Measurements from ENCODE around the gene NPIPB8. TPM values are rescaled to one million over a fixed set of nuclear protein-coding genes. Genes with fewer than 3 reads are reported as not detected.

Gene NPIPB8
- total and polyA plus RNA-seq, 9 of the 15 experiments (the other 6 are each of a cell fraction or from before 2014, with no cell fraction given): 0.16 TPM; not detected in 8

- TF ChIP-seq NFE2L1 (tag; IDR thresholded peaks at IDR 0.05; ENCODE audit: borderline replicate concordance, low read depth): peak; percentile 66
- TF ChIP-seq C11orf30 (IDR thresholded peaks at IDR 0.05; ENCODE audit: low read depth): peak; percentile 97
- TF ChIP-seq TCF15 (CRISPR knock-in tag; IDR thresholded peaks at IDR 0.05): no peak
- no peak for TF ChIP-seq SIX5 (IDR thresholded peaks at IDR 0.05; ENCODE audit: borderline replicate concordance in 1 of 2, insufficient read depth in 1 of 2, low read depth in 1 of 2, low read length in 2 of 2)
- TF ChIP-seq NKRF (IDR thresholded peaks at IDR 0.05; ENCODE audit: borderline replicate concordance): no peak
- TF ChIP-seq ZNF316 (IDR thresholded peaks at IDR 0.05): peak; percentile 97
- TF ChIP-seq GATA2 (CRISPR knock-in tag; IDR thresholded peaks at IDR 0.05): no peak
- TF ChIP-seq ZNF512 (tag; IDR thresholded peaks at IDR 0.05): no peak
- no peak for TF ChIP-seq PTTG1 (tag; IDR thresholded peaks at IDR 0.05; ENCODE audit: low read depth)
- peak; percentile 95 for TF ChIP-seq MAFK (IDR thresholded peaks at IDR 0.05; ENCODE audit: low read length)
- no peak for TF ChIP-seq EP400 (IDR thresholded peaks at IDR 0.05)
- peak; percentile 81 for TF ChIP-seq NFE2 (IDR thresholded peaks at IDR 0.05; ENCODE audit: low read depth)
Measured at GRCh38 chr16:28596115-28596630, 41.7 kb upstream of the NPIPB8 start (continued).

Data from K562 (cell line).